ENCODE data around the gene CASK. TPM values are rescaled to one million over a fixed set of nuclear protein-coding genes. Genes with fewer than 3 reads are reported as not detected.

CASK gene
- total and polyA plus RNA-seq, 9 of the 15 experiments (the other 6 are each of a cell fraction or from before 2014, with no cell fraction given): 1.3 to 7.4 (median 5.2) TPM

- no peak for TF ChIP-seq ATF1 (CRISPR knock-in tag; IDR thresholded peaks at IDR 0.05)
- peak; percentile 71 for TF ChIP-seq ATF1 (tag; IDR thresholded peaks at IDR 0.05)
- TF ChIP-seq VEZF1 (CRISPR knock-in tag; IDR thresholded peaks at IDR 0.05): peak; percentile 62; the same call in 1 of the 2 replicates
- TF ChIP-seq ZNF23 (CRISPR knock-in tag; IDR thresholded peaks at IDR 0.05): no peak
- peak; percentile 27 for TF ChIP-seq RBBP5 (IDR thresholded peaks at IDR 0.05; ENCODE audit: borderline replicate concordance, insufficient read depth, low read length, poor library complexity, severe bottlenecking)
- TF ChIP-seq CREM (IDR thresholded peaks at IDR 0.05; ENCODE audit: low read depth): peak; percentile 64
- TF ChIP-seq ZBTB11 (CRISPR knock-in tag; IDR thresholded peaks at IDR 0.05): peak in 1 of 3 experiments; percentile 74; a peak in 2 of 6 replicates
- 0 out of 2 replicates have a peak, but pooled peaks have one; percentile 36 for TF ChIP-seq GATA2 (CRISPR knock-in tag; IDR thresholded peaks at IDR 0.05)
- 0 out of 2 replicates have a peak, but pooled peaks have one; percentile 26 for TF ChIP-seq JUND (IDR thresholded peaks at IDR 0.05; ENCODE audit: borderline replicate concordance, low read depth, low read length)
- peak; percentile 33; the same call in 1 of the 3 replicates for TF ChIP-seq JUND (tag; IDR thresholded peaks at IDR 0.05; ENCODE audit: borderline replicate concordance, low read depth, low read length)
- TF ChIP-seq EP300 (IDR thresholded peaks at IDR 0.05; ENCODE audit: low read length): peak; percentile 46
- TF ChIP-seq TFAP4 (CRISPR knock-in tag; IDR thresholded peaks at IDR 0.05; ENCODE audit: borderline replicate concordance): peak; percentile 25; the same call in 1 of the 2 replicates
- no peak for TF ChIP-seq ZNF143 (CRISPR knock-in tag; IDR thresholded peaks at IDR 0.05)
- peak; percentile 94 for TF ChIP-seq ETV1 (tag; conservative IDR thresholded peaks at IDR 0.05; ENCODE audit: low read depth)
- 0 out of 2 replicates have a peak, but pooled peaks have one; percentile 19 for TF ChIP-seq MYC (IDR thresholded peaks at IDR 0.05; ENCODE audit: low read depth, low read length)
- TF ChIP-seq MYC (CRISPR knock-in tag; IDR thresholded peaks at IDR 0.05; ENCODE audit: borderline replicate concordance, low read depth): no peak
- TF ChIP-seq BACH1 (tag; IDR thresholded peaks at IDR 0.05): peak; percentile 30; the same call in 1 of the 2 replicates
- 0 out of 2 replicates have a peak, but pooled peaks have one; percentile 42 for TF ChIP-seq MECOM (CRISPR knock-in tag; IDR thresholded peaks at IDR 0.05)
- peak; percentile 13; the same call in 1 of the 2 replicates for TF ChIP-seq PKNOX1 (IDR thresholded peaks at IDR 0.05)
- peak; percentile 71 for TF ChIP-seq GABPA (tag; conservative IDR thresholded peaks at IDR 0.05; ENCODE audit: low read depth)
- 0 out of 2 replicates have a peak, but pooled peaks have one; percentile 49 for TF ChIP-seq L3MBTL2 (IDR thresholded peaks at IDR 0.05)
Measured at GRCh38 chrX:41621222-41621723, 302.1 kb downstream of the CASK start (continued).
